Measurements from ENCODE around the gene REEP5. TPM values are rescaled to one million over a fixed set of nuclear protein-coding genes. Genes with fewer than 3 reads are reported as not detected.

Gene REEP5
- total RNA-seq, 4 donors from 2014 or later: 65.7 to 91.6 (median 79.0) TPM

GRCh38 chr5:112830378-112830777, 91.6 kb downstream of the REEP5 start:
- no peaks in the 10 kb centered on the region for H3K4me1 ChIP-seq
- 93% methylated on average over 2 of the region's 2 CpGs for WGBS
- no peak for DNase-seq (ENCODE audit: low spot score in 2 of 2)
- no peak overlapping the region for H3K27ac ChIP-seq
- TF ChIP-seq POLR2A (IDR thresholded peaks at IDR 0.05) (no peak), CTCF (IDR thresholded peaks at IDR 0.05) (no peak)
- H3K9me3 ChIP-seq: no peaks in the 10 kb centered on the region
- no peaks in the 10 kb centered on the region for H3K27me3 ChIP-seq
- no peak overlapping the region for H3K4me3 ChIP-seq
- H3K36me3 ChIP-seq: peaks cover 47% of the 10 kb centered on the region

Other genes with a start within 250 kb of the REEP5 start
- gene APC, start 184.3 kb downstream of the REEP5 start, total RNA-seq: 10 to 100 TPM; 40.8 to 76.4 (median 53.9) TPM
- gene SRP19, start 60.9 kb downstream of the REEP5 start, total RNA-seq: 10 to 100 TPM; 26.2 to 48.6 (median 32.9) TPM
- 10 to 100 TPM; 11.3 to 45.5 (median 23.0) TPM for gene DCP2, start 54.6 kb upstream of the REEP5 start, total RNA-seq